HG02840 (cell line): ENCODE data around the gene CEBPE.

Experiments
- ATAC-seq: cut with Tn5 transposase; IDR thresholded peaks from one replicate; pipeline ENCODE4 v1.9.1; 2021; ENCODE audit warnings: mild to moderate bottlenecking, moderate library complexity, moderate number of reproducible peaks; ENCODE audit not compliant: unreplicated experiment, low FRiP score

CEBPE gene

DNA sequence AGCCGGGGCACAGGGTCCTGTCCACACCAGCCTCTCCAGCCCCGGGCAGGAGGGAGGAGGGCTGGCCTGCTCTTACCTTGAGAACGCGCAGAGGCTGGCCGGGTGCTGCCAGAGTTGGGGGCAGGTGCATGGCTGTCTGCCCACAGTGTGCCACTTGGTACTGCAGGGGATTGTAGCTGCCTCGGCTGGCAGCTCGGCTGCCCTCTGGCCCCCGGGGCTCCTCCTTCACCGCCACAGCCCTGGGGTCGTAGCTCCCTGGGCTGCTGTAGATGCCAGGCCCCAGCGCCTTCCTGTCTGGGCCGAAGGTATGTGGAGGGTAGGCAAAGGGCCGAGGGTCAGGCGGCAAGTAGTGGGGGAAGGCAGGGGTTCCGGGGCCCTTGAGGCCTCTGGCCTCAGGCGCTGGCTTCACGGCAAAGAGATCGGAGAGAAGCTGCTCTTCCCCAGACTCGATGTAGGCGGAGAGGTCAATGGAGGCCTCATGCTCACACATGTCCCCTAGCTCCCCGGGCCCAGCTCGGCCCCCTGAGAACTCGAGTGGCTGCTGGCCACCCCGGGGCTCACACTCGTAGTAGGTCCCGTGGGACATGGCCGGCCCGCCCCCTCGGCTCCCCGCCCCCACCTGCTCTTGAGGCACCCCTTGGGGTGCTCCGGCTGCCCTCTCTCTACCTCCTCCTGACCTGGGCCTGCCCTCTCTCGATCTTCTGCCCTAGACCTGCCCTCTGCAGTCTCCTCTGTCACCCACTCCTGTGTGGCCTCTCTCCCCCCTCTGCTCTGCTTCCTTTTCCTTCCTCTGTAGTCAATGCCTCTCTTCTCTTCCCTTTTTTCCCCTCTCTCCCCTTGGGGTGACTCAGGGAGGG, at the start of gene CEBPE:
Gene CEBPE, minus strand, starts transcription at position 750 of the 857 bp plus-strand sequence. Its CDS starts 164 bp downstream, at position 586.
- no peak for ATAC-seq

GRCh38 chr14:23168246-23168645, 49.2 kb upstream of the CEBPE start:
- ATAC-seq: no peak

DNA sequence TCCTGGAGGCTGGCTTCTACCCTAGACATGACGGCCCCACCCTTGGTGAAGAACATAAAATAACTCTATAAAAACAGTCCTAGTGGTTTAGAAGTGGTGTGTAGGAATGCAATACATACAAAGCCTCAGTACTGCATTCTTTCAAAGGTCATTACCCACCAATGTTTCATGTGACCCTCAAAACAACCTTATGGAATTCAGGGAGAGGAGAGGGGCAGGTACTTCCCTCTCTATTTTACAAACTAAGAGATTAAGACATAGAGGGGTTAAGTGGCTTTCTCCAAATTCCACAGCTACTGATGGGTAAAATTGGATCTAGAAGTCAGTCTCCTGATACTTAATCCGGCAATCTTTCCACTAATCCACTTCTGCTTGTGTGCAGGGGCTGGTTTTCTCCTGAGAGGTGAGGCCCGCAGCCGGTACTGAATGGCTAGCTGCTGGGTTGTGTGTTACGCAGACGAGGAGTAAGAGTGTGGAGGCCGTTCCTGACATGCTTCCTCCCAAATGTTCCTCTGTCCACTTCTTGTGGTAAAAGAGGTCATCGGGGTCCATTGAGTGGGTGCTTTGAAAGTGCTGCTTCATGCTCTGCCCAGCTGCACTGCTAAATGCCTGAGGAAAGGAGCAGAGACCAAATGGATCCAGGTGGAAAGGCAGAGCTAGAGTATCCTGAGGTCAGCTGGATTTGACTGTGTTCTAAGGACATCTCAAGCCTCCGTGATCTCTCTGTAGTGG, 48.2 kb upstream of the CEBPE start:
- no peak for ATAC-seq

DNA sequence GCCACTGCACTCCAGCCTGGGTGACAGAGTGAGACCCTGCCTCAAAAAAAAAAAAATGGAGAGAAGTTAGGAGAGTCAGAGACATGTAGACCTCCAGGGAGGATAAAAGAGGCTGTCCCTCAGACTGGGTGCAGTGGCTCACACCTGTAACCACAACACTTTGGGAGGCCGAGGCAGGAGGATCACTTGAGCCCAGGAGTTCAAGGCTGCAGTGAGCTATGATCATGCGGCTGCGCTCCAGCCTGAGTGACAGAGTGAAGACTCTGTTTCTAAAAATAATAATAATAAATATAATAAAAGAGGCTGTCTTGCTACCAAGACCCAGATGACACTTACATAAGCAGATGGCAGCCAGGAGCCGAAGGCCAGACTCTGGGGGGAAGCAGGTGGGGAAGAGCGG, 45.9 kb upstream of the CEBPE start:
- ATAC-seq: no peak

- ATAC-seq: no peak
These were observed 45.2 kb upstream of the CEBPE start for GRCh38 chr14:23164250-23164649.

GRCh38 chr14:23163830-23164229, 44.8 kb upstream of the CEBPE start:
- ATAC-seq: no peak

GRCh38 chr14:23162800-23163199, 43.7 kb upstream of the CEBPE start:
- no peak for ATAC-seq

DNA sequence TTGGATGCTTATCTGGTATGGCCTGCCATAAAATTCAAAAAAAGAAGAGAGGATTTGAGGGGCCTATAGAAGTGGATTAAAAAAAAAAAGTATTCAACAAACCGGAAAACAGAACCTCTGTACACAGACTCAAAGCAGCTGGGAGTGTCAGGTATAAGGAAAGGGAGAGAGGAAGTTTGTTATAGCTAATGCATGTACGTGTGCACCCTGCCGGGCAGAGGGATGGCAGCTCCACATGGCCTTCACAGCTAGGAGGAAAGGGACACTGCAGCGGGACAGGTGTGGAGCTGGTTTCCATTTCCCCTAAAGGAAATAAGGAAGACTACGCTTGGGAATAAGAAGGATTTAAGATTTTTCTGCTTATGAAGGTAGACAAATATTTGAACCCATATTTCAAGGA, 43.0 kb upstream of the CEBPE start:
- ATAC-seq: no peak

- no peak for ATAC-seq
These were observed 42.0 kb upstream of the CEBPE start for GRCh38 chr14:23160924-23161522.

GRCh38 chr14:23159532-23159931, 40.5 kb upstream of the CEBPE start:
- ATAC-seq: no peak

- ATAC-seq: no peak
These were observed 39.7 kb upstream of the CEBPE start for GRCh38 chr14:23158779-23159178.

- ATAC-seq: no peak
These were observed 36.0 kb upstream of the CEBPE start for GRCh38 chr14:23154964-23155587.

GRCh38 chr14:23153851-23154796, 35.1 kb upstream of the CEBPE start:
- no peak for ATAC-seq

DNA sequence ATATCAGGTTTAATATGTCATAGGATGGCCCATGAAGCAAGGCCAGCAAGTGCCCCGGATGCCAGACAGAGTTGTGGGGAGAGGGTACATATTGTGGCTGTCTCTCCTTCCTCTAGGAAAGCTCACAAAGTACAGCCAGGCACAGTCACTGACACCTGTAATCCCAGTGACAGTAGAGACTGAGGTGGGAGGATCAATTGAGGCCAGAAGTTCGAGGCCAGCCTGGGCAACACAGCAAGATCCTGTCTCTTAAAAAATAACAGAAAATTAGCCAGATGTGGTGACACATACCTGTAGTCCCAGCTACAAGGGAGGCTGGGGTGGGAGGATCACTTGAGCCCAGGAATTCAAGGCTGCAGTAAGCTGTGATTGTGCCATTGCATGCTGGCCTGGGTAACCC, 32.3 kb upstream of the CEBPE start:
- ATAC-seq: no peak

- ATAC-seq: no peak
These were observed 30.7 kb upstream of the CEBPE start for GRCh38 chr14:23149745-23150144.

DNA sequence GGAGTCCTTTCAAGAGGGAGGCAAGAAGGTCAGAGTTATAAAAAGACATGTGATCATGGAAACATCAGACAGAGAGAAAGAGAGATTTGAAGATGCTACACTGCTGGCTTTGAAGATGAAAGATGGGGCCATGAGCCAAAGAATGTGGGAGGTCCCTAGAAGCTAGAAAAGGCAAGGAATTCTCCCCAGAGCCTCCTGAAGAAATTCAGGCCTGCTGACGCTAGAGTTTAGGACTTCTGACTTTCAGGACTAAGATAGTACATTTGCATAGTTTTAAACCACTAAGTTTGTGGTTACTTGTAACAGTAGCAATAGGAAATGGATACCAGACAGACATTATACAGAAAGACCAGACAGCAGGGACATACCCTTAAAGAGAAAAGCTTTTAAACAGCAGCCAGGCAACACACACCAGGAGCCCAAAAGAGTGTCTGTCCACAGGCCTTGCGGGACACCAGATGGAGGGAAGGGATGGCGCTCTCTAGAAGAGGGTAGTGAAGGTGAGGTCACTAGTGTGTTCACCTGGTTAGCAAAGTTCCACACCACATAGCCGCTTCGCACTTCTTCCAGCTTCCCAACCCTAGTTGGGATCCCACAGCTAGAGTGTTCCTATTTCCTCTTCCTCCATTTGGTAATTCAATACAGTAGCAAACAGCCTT, 29.7 kb upstream of the CEBPE start:
- ATAC-seq: no peak

- no peak for ATAC-seq
These were observed 28.6 kb upstream of the CEBPE start for GRCh38 chr14:23147676-23148075.

DNA sequence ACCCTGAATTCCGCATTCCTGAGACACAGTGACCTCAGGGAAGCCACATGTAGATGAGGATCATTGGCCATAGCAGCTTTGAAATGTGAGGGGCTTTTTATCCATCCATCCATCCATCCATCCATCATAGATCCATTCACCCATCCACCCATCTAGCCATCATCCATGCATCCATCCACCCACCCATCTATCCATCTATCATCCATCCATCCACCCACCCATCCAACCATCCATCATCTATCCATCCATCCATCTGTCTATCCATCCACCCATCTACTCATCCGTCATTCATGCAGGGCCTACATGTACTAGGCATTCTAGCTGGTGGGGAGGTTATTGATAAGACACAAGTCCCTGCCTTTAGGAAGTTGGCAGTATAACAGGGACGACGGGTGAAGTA, 27.9 kb upstream of the CEBPE start:
- ATAC-seq: no peak

DNA sequence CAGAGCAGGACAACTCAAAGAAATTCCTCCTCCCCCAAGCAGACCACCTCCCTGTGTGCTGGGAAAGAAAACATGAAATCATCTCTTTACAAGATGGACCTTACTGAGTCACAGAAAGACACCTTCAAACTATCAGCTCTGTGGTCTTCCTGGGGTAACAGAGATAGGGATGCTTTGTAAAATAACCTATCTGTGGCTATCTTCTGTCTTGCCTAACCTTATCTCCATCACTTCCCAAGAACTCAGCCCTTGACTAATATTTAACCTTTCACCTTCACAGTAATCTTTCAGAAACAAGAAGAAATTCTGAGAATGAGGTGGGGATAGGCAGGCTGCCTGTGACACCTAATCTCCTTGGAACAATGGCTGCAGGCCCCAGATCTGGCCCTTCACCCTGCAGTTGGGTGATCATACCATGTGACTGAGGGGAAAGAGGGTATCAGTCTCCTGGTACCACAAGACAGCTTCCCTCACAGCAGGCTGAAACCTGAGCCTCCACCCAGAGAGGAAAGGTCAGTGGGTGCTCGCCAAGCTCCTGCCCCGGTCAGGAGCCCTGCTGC, 27.4 kb upstream of the CEBPE start:
- ATAC-seq: no peak
